Cerebellar cortex (tissue), 1 donor: ENCODE data around the gene HEATR9.
A peak's percentile ranks its signal among the peaks of the same experiment; 100 is the strongest.

Experiments
- DNase-seq: peaks from one replicate; pipeline ENCODE4 v3.0.0-alpha.2; 2015; ENCODE audit warnings: low spot score

The HEATR9 gene

GRCh38 chr17:35894206-35894605, 25.5 kb upstream of the HEATR9 start:
- no peak for DNase-seq

DNA sequence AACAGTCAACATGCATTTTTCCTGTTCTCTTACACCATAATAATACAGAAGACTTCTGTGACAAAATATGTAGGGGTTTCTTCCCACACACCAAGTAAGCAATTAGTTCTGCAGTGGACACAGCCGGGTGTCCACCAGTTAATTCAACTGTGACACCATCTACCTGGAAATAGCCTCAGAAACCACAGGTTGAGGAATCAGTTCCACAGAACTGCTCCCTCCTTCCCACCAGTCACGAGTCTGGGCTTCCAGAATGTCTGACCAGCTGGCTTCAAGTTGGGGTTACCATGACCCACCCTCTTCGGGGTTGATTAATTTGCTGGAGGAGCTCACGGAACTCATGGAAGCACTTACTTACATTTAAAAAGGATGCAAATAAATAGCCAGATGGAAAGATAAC, 25.1 kb upstream of the HEATR9 start:
- no peak for DNase-seq

- no peak for DNase-seq
Observed at GRCh38 chr17:35892091-35893035, 23.7 kb upstream of the HEATR9 start.

- DNase-seq: no peak
Observed at GRCh38 chr17:35891269-35891668, 22.6 kb upstream of the HEATR9 start.

- no peak for DNase-seq
Observed at GRCh38 chr17:35890774-35891155, 22.1 kb upstream of the HEATR9 start.

GRCh38 chr17:35889818-35890773, 21.4 kb upstream of the HEATR9 start:
- peak; percentile 1 for DNase-seq

DNA sequence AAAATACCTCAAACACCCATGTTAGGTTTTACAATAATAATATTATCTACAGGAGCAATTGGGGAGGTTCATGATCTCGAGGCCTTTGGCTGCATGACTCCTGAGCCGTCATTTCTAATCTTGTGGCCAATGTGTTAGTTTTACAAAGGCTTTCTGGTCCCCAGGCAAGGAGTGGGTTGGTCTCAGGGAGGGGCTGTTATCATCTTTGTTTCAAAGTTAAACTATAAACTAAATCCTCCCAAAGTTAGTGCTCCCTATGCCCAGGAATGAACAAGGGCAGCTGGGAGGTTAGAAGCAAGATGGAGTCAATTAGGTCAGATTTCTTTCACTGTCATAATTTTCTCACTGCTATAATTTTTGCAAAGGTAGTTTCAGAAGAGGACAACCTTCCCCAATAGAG, 20.6 kb upstream of the HEATR9 start:
- DNase-seq: no peak

DNA sequence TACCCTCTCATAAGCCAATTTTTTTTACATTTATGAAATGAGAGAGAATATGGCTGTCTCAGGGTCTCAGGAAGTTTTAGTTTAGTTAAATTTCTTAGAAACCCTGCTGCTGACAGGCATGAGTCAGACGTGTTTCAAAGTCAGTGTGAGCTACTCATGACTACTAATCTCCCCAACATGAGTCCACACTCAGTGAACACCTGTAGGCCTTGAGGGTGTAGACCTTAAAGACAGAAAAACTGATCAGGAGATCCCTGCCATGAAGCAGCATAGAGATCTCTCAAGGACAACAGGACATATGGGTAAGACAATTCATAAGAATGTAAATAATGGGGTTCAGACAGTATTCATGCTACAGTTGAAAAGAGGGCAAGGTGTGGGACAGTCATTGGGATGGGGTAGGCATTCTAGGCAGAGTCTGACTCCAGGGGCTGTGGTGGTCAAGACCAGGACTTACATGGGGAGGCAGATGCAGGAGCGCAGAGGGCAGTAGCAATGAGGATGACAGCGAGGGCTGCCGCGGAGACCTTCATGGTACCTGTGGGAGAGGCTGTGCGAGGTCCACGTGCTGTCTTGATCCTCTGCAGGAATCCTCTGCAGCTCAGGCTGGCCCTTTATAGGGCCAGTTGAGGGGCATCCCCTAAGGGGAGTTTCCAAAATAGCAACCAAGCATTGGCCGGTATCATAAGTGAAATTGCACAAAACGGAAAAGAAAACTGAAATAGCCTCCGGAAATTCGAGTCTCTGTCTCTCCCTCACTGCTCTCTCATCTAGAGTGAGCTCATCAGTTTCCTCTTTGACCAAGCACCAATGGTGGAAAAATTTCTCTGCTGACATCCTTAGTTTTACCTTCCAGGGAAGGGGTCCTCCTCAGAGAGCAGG, 11.3 kb upstream of the HEATR9 start, which contains the start of gene CCL5:
Gene CCL5 (minus strand): TSS at position 588 of the 882 bp plus-strand sequence.
- no peak for DNase-seq

DNA sequence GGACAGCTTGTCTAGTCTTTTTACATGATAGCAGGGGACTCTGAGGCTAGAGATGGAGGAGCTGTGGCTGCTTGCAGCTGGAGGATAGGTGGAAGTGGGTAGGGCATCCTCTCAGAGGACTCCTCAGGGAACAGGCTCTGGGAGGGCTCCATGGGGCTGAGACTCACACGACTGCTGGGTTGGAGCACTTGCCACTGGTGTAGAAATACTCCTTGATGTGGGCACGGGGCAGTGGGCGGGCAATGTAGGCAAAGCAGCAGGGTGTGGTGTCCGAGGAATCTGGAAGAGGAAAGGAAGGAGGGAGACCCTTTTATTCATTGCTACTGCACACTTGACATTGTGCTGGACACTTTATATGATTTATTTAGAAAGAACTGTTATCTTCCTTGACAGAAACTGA, 9.7 kb upstream of the HEATR9 start:
- no peak for DNase-seq

- DNase-seq: no peak
Observed at GRCh38 chr17:35877345-35878029, 8.8 kb upstream of the HEATR9 start.

GRCh38 chr17:35876534-35876933, 7.8 kb upstream of the HEATR9 start:
- no peak for DNase-seq

DNA sequence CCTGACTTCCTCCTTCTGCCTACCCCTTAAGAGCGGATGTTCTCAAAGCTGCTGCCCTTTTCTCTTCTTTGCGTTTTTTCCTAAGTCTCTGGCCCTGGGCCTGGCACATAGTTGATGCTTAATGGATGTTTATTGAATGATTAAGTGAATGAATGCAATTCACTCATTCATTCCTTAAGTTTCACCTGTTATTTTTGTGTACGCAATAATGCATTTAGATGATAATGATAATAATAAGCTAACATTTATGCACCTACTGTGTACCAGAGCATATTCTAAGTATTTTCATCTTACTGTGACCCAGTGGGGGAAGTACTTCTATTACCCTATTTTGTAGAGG, 7.1 kb upstream of the HEATR9 start:
- no peak for DNase-seq

- no peak for DNase-seq
Observed at GRCh38 chr17:35875072-35875799, 6.5 kb upstream of the HEATR9 start.

- DNase-seq: no peak
Observed at GRCh38 chr17:35872196-35872980, 3.7 kb upstream of the HEATR9 start.

- DNase-seq: no peak
Observed at GRCh38 chr17:35870906-35871819, 2.5 kb upstream of the HEATR9 start.

- DNase-seq: no peak
Observed at GRCh38 chr17:35867574-35867973, 1.1 kb downstream of the HEATR9 start.

GRCh38 chr17:35866341-35866950, 2.2 kb downstream of the HEATR9 start:
- no peak for DNase-seq
